ENCODE measurements around the gene SLC46A1. TPM values are rescaled to one million over a fixed set of nuclear protein-coding genes. Genes with fewer than 3 reads are reported as not detected.

The SLC46A1 gene
- total and polyA plus RNA-seq, 2 experiments from 2014 or later, result 3.3 to 12.5 TPM

GRCh38 chr17:28357901-28358197, 48.2 kb downstream of the SLC46A1 start:
- H3K36me3 Mint-ChIP-seq (ENCODE audit: low read depth), result peaks cover 68% of the 10 kb centered on the region
- H3K4me1 ChIP-seq (ENCODE audit: insufficient read depth), result peaks cover 13% of the 10 kb centered on the region
- peak overlapping the region; percentile 89; the same call in 1 of the 2 replicates for H2AFZ ChIP-seq

More at GRCh38 chr17:28357901-28358197, 48.2 kb downstream of the SLC46A1 start:
- peak overlapping the region; percentile 83 for H3K27ac ChIP-seq (ENCODE audit: low read depth)
- Mint-ChIP-seq H3K27ac (peak overlapping the region; percentile 93), H3K9me3 (no peaks in the 10 kb centered on the region; the same call in 2 of the 3 replicates), H3K4me1 (peaks cover 14% of the 10 kb centered on the region), H3K4me3 (peak overlapping the region; percentile 94), H3K27me3 (ENCODE audit: insufficient read depth, low read depth, poor library complexity) (peaks cover 6% of the 10 kb centered on the region)
- peak overlapping the region; percentile 89 for H3K4me3 ChIP-seq
- H3K79me2 ChIP-seq (replicated peaks; ENCODE audit: insufficient read depth), result peaks cover 24% of the 10 kb centered on the region
- no peaks in the 10 kb centered on the region; the same call in 1 of the 2 replicates for H3F3A ChIP-seq (replicated peaks; ENCODE audit: low read depth)
- ATAC-seq (no peak), DNase-seq (ENCODE audit: low spot score) (no peak)
- no peaks in the 10 kb centered on the region for H3K27me3 ChIP-seq (ENCODE audit: insufficient read depth)
- no peaks in the 10 kb centered on the region for H3K9me2 ChIP-seq (ENCODE audit: insufficient read depth)
- peaks cover 17% of the 10 kb centered on the region for H3K36me3 ChIP-seq (ENCODE audit: insufficient read depth)
- peak overlapping the region; percentile 89 for H3K4me2 ChIP-seq
- TF ChIP-seq, protein P1, sequence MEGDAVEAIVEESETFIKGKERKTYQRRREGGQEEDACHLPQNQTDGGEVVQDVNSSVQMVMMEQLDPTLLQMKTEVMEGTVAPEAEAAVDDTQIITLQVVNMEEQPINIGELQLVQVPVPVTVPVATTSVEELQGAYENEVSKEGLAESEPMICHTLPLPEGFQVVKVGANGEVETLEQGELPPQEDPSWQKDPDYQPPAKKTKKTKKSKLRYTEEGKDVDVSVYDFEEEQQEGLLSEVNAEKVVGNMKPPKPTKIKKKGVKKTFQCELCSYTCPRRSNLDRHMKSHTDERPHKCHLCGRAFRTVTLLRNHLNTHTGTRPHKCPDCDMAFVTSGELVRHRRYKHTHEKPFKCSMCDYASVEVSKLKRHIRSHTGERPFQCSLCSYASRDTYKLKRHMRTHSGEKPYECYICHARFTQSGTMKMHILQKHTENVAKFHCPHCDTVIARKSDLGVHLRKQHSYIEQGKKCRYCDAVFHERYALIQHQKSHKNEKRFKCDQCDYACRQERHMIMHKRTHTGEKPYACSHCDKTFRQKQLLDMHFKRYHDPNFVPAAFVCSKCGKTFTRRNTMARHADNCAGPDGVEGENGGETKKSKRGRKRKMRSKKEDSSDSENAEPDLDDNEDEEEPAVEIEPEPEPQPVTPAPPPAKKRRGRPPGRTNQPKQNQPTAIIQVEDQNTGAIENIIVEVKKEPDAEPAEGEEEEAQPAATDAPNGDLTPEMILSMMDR (conservative IDR thresholded peaks at IDR 0.05; ENCODE audit: low read depth in 2 of 2), result no peak
- TF ChIP-seq POLR2AphosphoS5 (IDR thresholded peaks at IDR 0.05; ENCODE audit: low read depth), result no peak
- no peak for TF ChIP-seq REST (IDR thresholded peaks at IDR 0.05; ENCODE audit: unreplicated experiment)
- no peak for TF ChIP-seq ZNF462 (CRISPR knock-in tag; IDR thresholded peaks at IDR 0.05)
- TF ChIP-seq NANOG (IDR thresholded peaks at IDR 0.05; ENCODE audit: borderline replicate concordance), result no peak
- TF ChIP-seq ZNF114 (CRISPR knock-in tag; IDR thresholded peaks at IDR 0.05), result no peak
- H4K20me1 ChIP-seq (replicated peaks; ENCODE audit: insufficient read depth), result no peaks in the 10 kb centered on the region; the same call in 1 of the 2 replicates

All from GM23338 (cell line).